Ascending aorta (tissue), 2 donors: Measurements from ENCODE around the gene PPP1R2B. TPM values are rescaled to one million over a fixed set of nuclear protein-coding genes. Genes with fewer than 3 reads are reported as not detected.

ENCODE experiments used
- DNase-seq, 2 donors: peaks; one replicate each; pipeline ENCODE4 v3.0.0-alpha.2; 2019; ENCODE audit warnings: low spot score in 2 of 2
- H3K27ac ChIP-seq, 2 donors: fragments of 200-600 bp; sonication (generic); one replicate each; pipeline ENCODE4 v1.5.1; 2016 to 2017; ENCODE audit warnings: mild to moderate bottlenecking in 1 of 2
- H3K27me3 ChIP-seq: fragments of 200-600 bp; sonication (generic); one replicate; pipeline ENCODE4 v1.5.1; 2017
- H3K36me3 ChIP-seq, 2 donors: fragments of 200-600 bp; sonication (generic); one replicate each; pipeline ENCODE4 v1.5.1; 2016
- H3K4me1 ChIP-seq, 2 donors: fragments of 200-600 bp; sonication (generic); one replicate each; pipeline ENCODE4 v1.5.1; 2016 to 2017; ENCODE audit warnings: mild to moderate bottlenecking in 1 of 2
- H3K4me3 ChIP-seq, 2 donors: fragments of 200-600 bp; sonication (generic); one replicate each; pipeline ENCODE4 v1.5.1; 2016 to 2017; ENCODE audit warnings: mild to moderate bottlenecking in 1 of 2
- H3K9me3 ChIP-seq, 2 donors: fragments of 200-600 bp; sonication (generic); one replicate each; pipeline ENCODE4 v1.5.1; 2016
- intact Hi-C: fragments of 100-400 bp; cut with DNase I; formaldehyde crosslinking; loops from one replicate; pipeline ENCODE4 v1.15.1; 2023
- total RNA-seq: library from RNA; depleted of rRNA; stranded (reverse); fragments of >200 nt; gene quantifications from one replicate; pipeline ENCODE4 v1.1.0, GENCODE V29; 2016
- TF ChIP-seq, protein P1 (sequence below), 3 experiments: fragments of 200-600 bp in 2 of 3; fragments of 450-650 bp in 1 of 3; sonication (generic) in 2 of 3; IDR thresholded peaks; one replicate each; pipeline ENCODE4 v1.5.1; 2016 to 2019; ENCODE audit warnings: antibody characterized with exemption in 3 of 3, mild to moderate bottlenecking in 1 of 3, moderate library complexity in 1 of 3

Gene PPP1R2B
- total RNA-seq, 1 donor from 2014 or later, result not detected

- Histone ChIP-seq H3K4me3 (no peak overlapping the region), H3K4me1 (no peaks in the 10 kb centered on the region), H3K36me3 (no peaks in the 10 kb centered on the region), H3K9me3 (no peaks in the 10 kb centered on the region), H3K27me3 (no peaks in the 10 kb centered on the region), H3K27ac (no peak overlapping the region)
- TF ChIP-seq, protein P1, sequence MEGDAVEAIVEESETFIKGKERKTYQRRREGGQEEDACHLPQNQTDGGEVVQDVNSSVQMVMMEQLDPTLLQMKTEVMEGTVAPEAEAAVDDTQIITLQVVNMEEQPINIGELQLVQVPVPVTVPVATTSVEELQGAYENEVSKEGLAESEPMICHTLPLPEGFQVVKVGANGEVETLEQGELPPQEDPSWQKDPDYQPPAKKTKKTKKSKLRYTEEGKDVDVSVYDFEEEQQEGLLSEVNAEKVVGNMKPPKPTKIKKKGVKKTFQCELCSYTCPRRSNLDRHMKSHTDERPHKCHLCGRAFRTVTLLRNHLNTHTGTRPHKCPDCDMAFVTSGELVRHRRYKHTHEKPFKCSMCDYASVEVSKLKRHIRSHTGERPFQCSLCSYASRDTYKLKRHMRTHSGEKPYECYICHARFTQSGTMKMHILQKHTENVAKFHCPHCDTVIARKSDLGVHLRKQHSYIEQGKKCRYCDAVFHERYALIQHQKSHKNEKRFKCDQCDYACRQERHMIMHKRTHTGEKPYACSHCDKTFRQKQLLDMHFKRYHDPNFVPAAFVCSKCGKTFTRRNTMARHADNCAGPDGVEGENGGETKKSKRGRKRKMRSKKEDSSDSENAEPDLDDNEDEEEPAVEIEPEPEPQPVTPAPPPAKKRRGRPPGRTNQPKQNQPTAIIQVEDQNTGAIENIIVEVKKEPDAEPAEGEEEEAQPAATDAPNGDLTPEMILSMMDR (IDR thresholded peaks at IDR 0.05), result no peak
- intact Hi-C loops, result no loop called here
- DNase-seq, result no peak
Observed at GRCh38 chr5:156892864-156893263, 42.8 kb downstream of the PPP1R2B start.

DNA sequence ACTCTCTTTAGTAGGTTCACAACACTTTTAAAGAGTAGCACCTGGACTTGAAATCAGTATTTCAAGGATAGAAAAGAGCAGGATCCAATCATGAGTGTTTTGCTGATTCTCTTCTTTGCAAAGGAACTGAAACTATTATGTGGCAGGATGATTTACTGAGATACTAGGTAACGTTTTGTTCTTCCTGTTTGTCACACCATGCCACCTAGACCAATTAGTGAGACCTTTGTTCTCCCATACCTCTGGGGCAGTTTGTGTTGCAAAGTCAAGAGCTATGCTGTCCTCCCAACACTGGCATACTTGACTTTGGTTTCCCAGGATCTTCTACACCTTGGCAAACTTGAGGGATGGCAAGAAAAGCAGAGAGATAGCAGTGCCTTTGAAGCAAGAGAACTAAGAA, 43.4 kb downstream of the PPP1R2B start:
- intact Hi-C loops, result no loop called here
- H3K27ac ChIP-seq, result no peak overlapping the region
- no peaks in the 10 kb centered on the region for H3K36me3 ChIP-seq

DNA sequence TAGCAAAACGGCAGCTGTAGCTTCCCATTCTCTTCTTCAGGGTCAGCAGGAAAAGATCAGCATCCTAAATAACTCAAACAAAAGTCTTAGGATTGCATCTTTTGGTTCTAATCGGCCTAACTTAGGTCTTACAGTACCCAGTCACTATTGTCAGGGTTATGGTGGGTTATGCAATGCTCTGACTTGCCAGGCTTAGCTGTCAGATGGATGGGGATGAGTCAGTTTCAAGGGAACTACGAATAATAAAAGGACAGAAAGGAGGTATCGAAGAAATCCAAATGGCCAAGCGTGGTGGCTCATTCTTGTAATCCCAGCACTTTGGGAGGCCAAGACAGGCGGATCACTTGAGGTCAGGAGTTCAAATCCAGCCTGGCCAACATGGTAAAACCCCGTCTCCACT, 46.5 kb downstream of the PPP1R2B start:
- H3K27ac ChIP-seq, result no peak overlapping the region
- TF ChIP-seq, protein P1 (IDR thresholded peaks at IDR 0.05), result no peak
- intact Hi-C loops, result no loop called here
- no peaks in the 10 kb centered on the region for H3K9me3 ChIP-seq
- H3K4me1 ChIP-seq, result no peaks in the 10 kb centered on the region
- DNase-seq, result no peak
- no peaks in the 10 kb centered on the region for H3K27me3 ChIP-seq
- no peak overlapping the region for H3K4me3 ChIP-seq
- no peaks in the 10 kb centered on the region for H3K36me3 ChIP-seq

More for the DNA sequence above, 43.4 kb downstream of the PPP1R2B start:
- no peak for DNase-seq
- Histone ChIP-seq H3K9me3 (no peaks in the 10 kb centered on the region), H3K4me3 (no peak overlapping the region), H3K27me3 (no peaks in the 10 kb centered on the region), H3K4me1 (no peaks in the 10 kb centered on the region)
- TF ChIP-seq, protein P1 (IDR thresholded peaks at IDR 0.05), result no peak

Other genes with a start within 250 kb of the PPP1R2B start
- 1.1 TPM for gene TIMD4, start 112.9 kb downstream of the PPP1R2B start, total RNA-seq
- gene HAVCR1, start 208.8 kb downstream of the PPP1R2B start, total RNA-seq, result not detected